HG02840 (cell line): ENCODE data around the gene MYBPC2.

Experiments
- ATAC-seq: cut with Tn5 transposase; IDR thresholded peaks from one replicate; pipeline ENCODE4 v1.9.1; 2021; ENCODE audit warnings: mild to moderate bottlenecking, moderate library complexity, moderate number of reproducible peaks; ENCODE audit not compliant: unreplicated experiment, low FRiP score

The MYBPC2 gene

GRCh38 chr19:50477751-50478515 is 45.2 kb downstream of the MYBPC2 start:
- no peak for ATAC-seq

DNA sequence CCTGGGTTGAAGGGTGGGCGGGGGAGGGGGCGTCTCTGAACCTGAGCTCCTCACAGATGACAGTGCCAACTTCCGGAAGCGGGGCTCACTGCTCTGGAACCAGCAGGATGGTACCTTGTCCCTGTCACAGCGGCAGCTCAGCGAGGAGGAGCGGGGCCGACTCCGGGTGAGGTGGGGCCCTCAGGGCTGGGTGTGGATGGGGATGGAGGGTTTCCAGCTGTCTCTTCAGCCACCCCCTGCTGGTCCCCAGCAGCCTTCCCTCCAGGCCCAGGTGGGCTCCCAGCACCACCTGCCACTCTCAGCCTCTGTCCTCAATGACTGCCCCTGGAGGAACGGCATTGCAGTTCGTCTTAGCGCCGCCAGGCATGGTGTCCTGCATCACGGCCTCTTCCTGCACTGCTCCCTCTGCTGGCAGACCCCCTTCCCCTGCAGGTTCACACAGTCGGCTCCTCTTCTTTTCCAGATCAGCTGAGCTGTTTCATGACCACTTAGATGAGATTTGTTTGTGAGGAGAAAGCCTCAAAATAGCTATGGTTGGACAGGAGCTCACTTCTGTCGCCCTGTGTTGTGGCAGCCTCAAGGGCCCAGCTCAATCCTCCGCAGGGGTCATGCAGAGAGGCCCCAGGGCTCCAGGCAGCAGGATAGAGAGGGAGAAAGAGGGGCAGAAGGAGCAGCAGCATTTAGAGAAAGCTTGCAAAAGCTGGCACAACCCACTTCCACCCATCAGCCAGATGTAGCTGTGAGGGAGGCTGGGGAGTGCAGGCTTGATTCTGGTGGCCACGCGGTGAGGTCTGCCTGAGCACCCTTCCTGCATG is 46.4 kb downstream of the MYBPC2 start:
- no peak for ATAC-seq

DNA sequence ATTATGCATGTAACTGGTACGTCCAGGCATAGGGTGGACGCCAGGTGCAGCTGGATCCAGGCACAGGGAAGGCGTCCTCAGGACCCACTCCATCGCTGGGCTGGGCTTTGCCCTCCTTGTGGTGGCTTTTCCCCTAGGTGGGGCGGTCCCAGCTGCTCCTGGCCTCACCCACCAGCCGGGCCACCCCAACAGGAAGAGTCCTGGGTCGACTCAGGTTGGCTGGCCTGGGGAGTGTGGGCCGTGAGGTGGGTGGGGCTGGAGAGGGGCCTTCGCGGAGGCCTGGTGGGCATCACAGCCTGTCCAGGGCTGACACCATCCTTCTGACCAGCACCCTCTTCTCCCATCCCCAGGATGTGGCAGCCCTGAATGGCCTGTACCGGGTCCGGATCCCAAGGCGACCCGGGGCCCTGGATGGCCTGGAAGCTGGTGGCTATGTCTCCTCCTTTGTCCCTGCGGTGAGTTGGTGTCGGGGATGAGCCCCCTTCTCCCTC is 47.1 kb downstream of the MYBPC2 start:
- ATAC-seq, result no peak

DNA sequence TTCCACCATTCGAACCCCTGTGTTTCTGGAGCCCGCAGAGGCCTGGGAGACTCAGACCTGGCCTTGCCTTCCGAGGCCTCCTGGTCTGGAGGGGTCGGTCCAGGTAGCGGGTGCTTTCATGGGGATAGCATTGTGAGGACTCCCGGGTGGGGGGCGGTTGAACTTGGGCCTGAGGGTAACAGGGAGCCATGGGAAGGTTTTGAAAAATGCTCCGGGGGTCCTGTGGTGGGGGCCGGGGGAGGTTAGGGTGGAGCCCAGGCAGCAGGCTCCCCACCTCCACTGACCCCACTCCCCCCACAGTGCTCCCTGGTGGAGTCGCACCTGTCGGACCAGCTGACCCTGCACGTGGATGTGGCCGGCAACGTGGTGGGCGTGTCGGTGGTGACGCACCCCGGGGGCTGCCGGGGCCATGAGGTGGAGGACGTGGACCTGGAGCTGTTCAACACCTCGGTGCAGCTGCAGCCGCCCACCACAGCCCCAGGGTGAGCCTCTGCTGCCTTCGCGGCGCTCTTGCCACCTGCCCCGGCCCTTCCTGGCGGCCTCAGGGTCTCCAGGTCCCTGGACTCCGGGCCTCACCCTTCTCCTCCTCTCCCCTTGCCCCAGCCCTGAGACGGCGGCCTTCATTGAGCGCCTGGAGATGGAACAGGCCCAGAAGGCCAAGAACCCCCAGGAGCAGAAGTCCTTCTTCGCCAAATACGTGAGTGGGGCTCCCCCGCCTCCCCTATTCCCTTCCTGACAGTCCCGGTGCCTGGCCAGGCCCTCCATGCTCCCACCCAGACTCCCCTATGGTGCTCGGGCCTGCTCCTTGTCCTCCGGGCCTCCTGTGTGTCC is 47.8 kb downstream of the MYBPC2 start:
- no peak for ATAC-seq

DNA sequence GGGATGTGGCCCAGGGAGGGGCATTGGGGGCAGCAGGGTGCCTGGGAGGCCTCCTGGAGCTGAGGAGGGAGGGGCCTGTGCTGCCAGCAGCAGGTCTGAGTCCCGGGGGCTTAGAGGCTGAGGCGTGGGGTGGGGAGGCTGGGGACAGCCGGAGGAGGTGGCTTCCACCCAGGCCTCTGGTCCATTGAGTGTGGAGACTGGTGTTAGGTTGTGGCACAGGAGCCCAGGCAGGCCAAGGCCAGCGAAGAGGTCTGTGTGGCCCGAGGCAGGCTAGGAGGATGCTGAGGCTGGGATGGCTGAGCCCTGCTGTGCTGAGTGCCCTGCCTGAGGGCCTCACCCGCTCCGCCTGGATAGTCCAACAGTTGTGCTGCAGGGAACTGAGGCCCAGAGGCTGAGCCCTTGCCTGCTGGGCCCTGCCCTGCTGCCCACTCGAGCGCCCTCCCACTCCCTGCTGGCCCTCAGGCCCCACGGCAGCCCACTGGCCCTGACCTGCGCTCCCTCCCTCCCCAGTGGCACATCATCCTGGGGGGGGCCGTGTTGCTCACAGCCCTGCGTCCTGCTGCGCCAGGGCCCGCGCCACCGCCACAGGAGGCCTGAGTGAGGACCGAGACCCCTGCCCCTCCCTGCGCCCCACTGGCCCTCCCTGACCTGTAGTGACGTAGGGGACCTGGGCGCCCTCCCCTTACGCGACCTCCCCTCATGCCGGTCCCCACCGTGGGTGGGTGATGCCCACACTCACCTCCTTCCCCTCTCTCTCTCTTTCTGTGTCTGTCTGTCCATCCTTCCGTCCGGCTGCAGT is 48.9 kb downstream of the MYBPC2 start:
- no peak for ATAC-seq

- ATAC-seq, result no peak
These were observed 49.7 kb downstream of the MYBPC2 start for GRCh38 chr19:50482271-50482855.

GRCh38 chr19:50482916-50483315 is 50.2 kb downstream of the MYBPC2 start:
- no peak for ATAC-seq

DNA sequence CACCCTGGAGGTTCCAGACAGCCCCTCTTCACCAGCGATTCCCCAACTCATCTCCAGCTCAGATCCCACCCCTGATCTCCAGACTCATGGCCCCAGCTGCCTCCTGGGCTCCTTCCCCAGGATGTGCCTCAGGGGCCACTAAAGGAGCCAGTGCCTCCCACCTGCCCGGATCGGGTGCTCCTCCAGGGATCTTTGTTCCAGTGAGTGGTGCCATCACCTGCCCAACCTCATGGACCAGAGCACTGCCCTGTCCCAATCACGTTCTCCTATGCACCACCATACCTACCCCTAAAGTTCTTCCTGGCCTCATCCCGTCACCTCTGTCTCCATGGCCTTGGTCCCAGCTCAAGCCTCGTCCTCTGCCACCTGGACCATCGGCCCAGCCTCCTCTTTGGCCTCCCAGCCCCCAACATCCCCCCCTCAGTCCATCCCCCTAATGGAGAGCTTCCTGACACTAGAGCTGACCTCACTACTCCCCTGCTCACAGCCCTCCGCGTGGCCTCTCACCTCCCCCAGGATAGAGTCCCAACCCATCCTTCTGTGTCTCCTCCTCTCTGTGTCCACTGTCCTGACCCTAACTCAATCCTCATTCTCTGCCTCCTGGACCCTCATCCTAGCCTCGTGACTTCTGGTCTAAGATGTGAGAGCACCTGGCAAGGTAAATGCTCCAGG is 52.7 kb downstream of the MYBPC2 start:
- ATAC-seq, result no peak

DNA sequence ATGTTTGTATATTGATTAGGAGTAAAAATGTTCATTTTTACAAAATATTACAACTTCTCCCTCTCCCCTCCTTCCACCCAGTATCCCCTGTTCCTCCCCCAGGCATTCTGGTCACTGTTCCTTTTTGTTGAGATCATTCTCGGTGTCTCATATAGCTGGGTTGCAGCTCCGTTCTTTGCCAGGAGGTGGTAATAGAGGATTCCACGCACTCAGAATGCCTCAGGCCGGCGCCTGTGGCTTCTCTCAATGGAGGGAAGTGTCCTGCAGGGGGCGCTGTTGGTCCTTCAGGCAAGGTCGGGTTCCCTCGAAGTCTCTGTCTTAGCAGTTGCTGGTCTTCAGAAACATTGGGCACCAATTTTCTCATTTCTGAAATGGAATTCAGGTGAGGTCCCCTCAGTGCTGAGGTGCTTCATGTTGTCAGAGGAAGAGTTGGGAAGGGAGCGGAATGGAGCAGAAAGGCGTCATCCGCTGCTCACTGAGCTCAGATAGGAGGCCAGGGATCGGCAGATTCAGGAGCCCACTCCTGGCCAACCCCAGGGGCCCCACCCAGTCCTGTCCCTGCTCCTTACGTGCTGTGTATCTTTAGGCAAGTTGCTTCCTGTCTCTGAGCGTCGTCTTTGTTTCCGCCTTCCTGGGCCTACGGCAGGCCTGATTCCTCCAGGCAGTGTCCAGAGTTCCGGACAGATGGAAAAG is 54.3 kb downstream of the MYBPC2 start:
- ATAC-seq, result no peak

DNA sequence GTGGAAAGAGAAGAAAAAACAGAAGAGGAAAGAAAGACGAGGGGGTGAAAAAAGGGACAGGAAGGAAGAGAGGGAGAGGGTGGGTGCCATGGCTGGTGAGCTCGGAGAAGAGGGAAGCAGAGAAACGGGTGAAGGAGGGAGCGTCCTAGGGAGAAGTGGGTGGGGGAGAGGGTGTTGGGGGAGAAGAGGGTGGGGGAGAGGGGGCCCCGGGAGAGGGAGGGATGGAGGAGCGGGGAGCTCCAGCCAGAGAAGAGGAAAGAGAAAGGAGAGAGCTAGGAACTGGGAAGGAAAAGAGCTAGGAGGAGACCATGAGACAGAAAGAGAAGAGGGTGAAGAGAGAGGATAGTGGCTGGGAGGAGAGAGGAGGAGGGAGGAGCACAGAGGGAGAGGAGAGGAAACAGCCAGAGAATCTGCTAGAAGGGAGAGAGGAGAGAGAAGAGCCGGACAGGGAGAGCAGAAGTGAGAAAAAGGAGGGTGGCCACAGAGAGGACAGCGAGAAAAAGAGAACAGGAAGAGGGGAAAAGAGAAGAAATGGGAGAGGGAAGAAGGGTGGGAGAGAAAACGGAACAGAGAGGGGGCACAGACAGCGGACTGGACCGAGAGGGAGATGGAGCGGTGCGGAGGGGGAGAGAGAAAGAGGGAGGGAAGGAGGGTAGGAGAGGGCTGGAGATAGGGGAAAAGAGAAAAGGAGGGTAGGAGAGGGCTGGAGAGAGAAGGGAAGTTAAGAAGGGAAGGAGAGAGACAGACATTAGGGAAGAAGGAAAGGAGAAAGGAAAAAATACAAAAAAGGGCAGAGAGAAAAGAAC is 55.9 kb downstream of the MYBPC2 start:
- ATAC-seq, result no peak

GRCh38 chr19:50489461-50490011 is 56.8 kb downstream of the MYBPC2 start:
- ATAC-seq, result no peak

DNA sequence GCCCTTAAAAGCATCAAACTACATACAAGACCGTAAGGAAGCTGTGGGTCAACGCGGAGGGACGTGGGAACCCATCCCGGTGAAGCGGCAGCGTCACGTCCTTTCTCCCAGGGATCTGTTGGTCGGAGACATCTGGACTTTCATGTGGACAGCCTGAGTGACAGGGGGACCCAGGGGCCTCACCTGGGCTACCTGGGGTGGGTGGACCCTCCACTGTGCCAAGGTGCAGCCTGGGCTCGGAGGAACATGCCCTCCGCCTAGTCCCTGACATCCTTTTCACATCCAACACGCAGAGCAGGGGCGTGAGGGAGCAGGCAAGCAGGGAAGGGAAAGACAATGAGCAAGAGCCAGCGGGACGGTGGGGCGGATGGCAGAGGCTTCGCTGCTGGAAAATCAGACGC is 57.7 kb downstream of the MYBPC2 start:
- ATAC-seq, result no peak

GRCh38 chr19:50490991-50491472 is 58.3 kb downstream of the MYBPC2 start:
- ATAC-seq, result no peak

- ATAC-seq, result no peak
These were observed 59.8 kb downstream of the MYBPC2 start for GRCh38 chr19:50492303-50493052.

DNA sequence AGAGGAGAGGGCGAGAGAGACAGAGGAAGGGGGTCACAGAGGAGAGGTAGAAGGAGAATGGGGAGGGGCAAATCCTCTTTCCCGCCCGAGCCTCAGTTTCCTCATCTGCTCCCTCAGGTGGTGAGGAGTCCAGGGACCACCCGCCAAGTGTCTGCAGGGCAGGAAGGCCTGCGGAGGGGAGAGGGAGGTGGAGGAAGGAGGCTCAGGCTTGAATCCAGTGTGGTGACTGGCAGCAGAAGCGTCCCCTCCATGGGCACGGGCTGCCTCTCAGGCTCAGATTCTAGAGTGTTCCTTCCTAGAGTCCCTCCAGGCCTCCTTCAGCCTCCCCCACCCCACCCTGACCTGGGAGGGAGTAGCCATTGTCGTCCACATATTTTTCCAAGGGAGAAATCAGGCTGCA is 60.5 kb downstream of the MYBPC2 start:
- no peak for ATAC-seq

DNA sequence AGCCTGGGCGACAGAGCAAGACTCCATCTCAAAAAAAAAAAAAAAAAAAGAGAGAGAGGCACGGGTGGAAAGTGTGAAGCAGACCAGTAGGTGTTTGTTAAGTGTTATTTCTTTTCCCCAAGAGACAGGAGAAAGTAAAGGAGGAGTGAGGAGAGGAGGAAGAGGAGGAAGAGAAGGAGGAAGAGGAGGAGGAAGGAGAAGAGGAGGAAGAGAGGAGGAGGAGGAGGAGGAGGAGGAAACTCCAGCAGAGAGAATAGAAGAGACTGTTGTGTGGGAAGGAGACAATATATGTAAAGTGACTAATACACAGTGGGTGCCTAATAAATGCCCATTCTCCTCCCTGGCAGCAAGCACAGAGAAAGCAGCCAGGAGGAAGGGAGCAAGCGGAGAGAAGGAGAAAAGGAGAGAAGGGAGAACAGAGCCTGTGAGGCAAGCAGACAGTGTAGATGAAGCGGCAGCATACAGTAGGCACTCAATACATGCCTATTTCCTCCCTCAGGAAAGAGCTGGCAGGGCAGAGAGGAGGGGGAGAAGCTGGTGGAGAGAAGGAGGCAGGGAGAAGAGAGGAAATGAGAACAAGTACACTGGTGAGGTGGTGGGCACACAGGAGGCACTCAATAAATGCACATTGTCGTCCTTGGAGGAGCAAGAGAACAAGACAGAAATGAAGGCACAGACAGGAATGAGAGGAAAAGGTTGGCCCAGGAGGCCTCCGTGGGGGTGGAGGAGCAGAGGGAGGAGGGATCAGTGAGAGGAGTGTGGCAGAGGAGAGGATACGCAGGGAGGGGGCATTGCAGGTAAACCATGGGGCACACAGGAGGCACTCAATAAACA is 61.7 kb downstream of the MYBPC2 start:
- ATAC-seq, result no peak
